CD4-positive, CD25-positive, alpha-beta regulatory T cell (primary cell): ENCODE results near the gene CRABP1. TPM values are rescaled to one million over a fixed set of nuclear protein-coding genes. Genes with fewer than 3 reads are reported as not detected.
"Not testable (repeated sequence)": the region's sequence is repeated elsewhere in the genome, so short reads cannot be mapped to it uniquely, and the experiment has no call there.

Source experiments
- ATAC-seq, 2 donors: fragments of 150-1000 bp; cut with Tn5 transposase; one replicate each; pipeline ENCODE4 v1.10.0; 2021; ENCODE audit warnings: low read depth in 2 of 2, moderate number of reproducible peaks in 2 of 2, moderate library complexity in 1 of 2
- DNase-seq, 3 donors: peaks; one replicate each; pipeline versions ENCODE4 v3.0.0 to v3.0.0-alpha.2; 2012 to 2022; ENCODE audit warnings: mixed read lengths in 1 of 3
- H3K27ac ChIP-seq: one replicate; pipeline ENCODE4 v1.7.0; 2013; ENCODE audit warnings: mild to moderate bottlenecking, low read length; ENCODE audit not compliant: insufficient read depth, poor library complexity, severe bottlenecking
- H3K27me3 ChIP-seq: one replicate; pipeline ENCODE4 v1.7.0; 2013; ENCODE audit warnings: low read length; ENCODE audit not compliant: control insufficient read depth, insufficient read depth
- H3K36me3 ChIP-seq: one replicate; pipeline ENCODE4 v1.7.0; 2013; ENCODE audit warnings: mild to moderate bottlenecking, low read length, moderate library complexity; ENCODE audit not compliant: control insufficient read depth, insufficient read depth
- H3K4me1 ChIP-seq: 2 replicates; pipeline ENCODE4 v1.7.0; 2013; ENCODE audit warnings: mild to moderate bottlenecking, low read length; ENCODE audit not compliant: insufficient read depth, control insufficient read depth, poor library complexity, severe bottlenecking
- H3K4me3 ChIP-seq: one replicate; pipeline ENCODE4 v1.7.0; 2013; ENCODE audit warnings: low read depth, mild to moderate bottlenecking, low read length, moderate library complexity
- H3K9me3 ChIP-seq, 2 experiments: 1 replicate in 1 of 2; 2 replicates in 1 of 2; pipeline ENCODE4 v1.7.0; 2013; ENCODE audit warnings: low read length in 2 of 2, mild to moderate bottlenecking in 1 of 2, moderate library complexity in 1 of 2; ENCODE audit not compliant: control insufficient read depth in 2 of 2
- H3K27ac Mint-ChIP-seq, 3 donors: one replicate each; pipeline ENCODE4 v1.8.0; 2020 to 2022; ENCODE audit warnings: mild to moderate bottlenecking in 3 of 3, mixed read lengths in 3 of 3, moderate library complexity in 2 of 3
- H3K27me3 Mint-ChIP-seq: one replicate; pipeline ENCODE4 v1.8.0; 2022; ENCODE audit warnings: mild to moderate bottlenecking, mixed read lengths
- H3K36me3 Mint-ChIP-seq: one replicate; pipeline ENCODE4 v1.8.0; 2020; ENCODE audit warnings: mixed read lengths
- H3K4me1 Mint-ChIP-seq, 4 donors: one replicate each; pipeline ENCODE4 v1.8.0; 2020 to 2022; ENCODE audit warnings: mixed read lengths in 4 of 4, mild to moderate bottlenecking in 1 of 4
- H3K4me3 Mint-ChIP-seq, 4 donors: one replicate each; pipeline ENCODE4 v1.8.0; 2020 to 2022; ENCODE audit warnings: mild to moderate bottlenecking in 4 of 4, mixed read lengths in 4 of 4, moderate library complexity in 3 of 4
- H3K9me3 Mint-ChIP-seq, 7 donors: one replicate each; pipeline ENCODE4 v1.8.0; 2020 to 2022; ENCODE audit warnings: mixed read lengths in 7 of 7, mild to moderate bottlenecking in 3 of 7, moderate library complexity in 2 of 7
- polyA plus RNA-seq, 4 donors: library from polyadenylated mRNA; unstranded; fragments of 300-500 nt; fragmentation: Illumina TruSeq; gene quantifications; one replicate each; pipeline ENCODE4 v1.2.3, GENCODE V29; 2021
- total RNA-seq: library from RNA; stranded (reverse); gene quantifications from one replicate; pipeline ENCODE4 v1.2.3, GENCODE V29; 2022

The CRABP1 gene
- total and polyA plus RNA-seq, 5 donors from 2014 or later, result not detected

GRCh38 chr15:78370013-78370412, 29.9 kb downstream of the CRABP1 start:
- Mint-ChIP-seq H3K27me3 (peaks cover 26% of the 10 kb centered on the region), H3K4me1 (peaks cover 0 to under 1% (median 0%) of the 10 kb centered on the region in 4 donors), H3K4me3 (no peak overlapping the region), H3K9me3 (no peaks in the 10 kb centered on the region), H3K36me3 (no peaks in the 10 kb centered on the region), H3K27ac (no peak overlapping the region)
- Histone ChIP-seq H3K27ac (no peak overlapping the region), H3K4me3 (no peak overlapping the region), H3K4me1 (no peaks in the 10 kb centered on the region), H3K36me3 (no peaks in the 10 kb centered on the region), H3K9me3 (no peaks in the 10 kb centered on the region), H3K27me3 (no peaks in the 10 kb centered on the region)
- no peak for ATAC-seq
- no peak for DNase-seq

- Mint-ChIP-seq H3K4me3 (no peak overlapping the region), H3K27ac (no peak overlapping the region), H3K9me3 (peaks cover 0 to 2% (median 0%) of the 10 kb centered on the region in 7 donors), H3K36me3 (no peaks in the 10 kb centered on the region), H3K27me3 (peaks cover 11% of the 10 kb centered on the region), H3K4me1 (peaks cover 0 to 3% (median 0%) of the 10 kb centered on the region in 4 donors)
- H3K4me1 ChIP-seq, result no peaks in the 10 kb centered on the region
- DNase-seq, result no peak
- no peaks in the 10 kb centered on the region for H3K9me3 ChIP-seq
- H3K36me3 ChIP-seq, result no peaks in the 10 kb centered on the region
- no peaks in the 10 kb centered on the region for H3K27me3 ChIP-seq
- ATAC-seq, result no peak
- no peak overlapping the region for H3K27ac ChIP-seq
- no peak overlapping the region for H3K4me3 ChIP-seq
These were observed 32.7 kb downstream of the CRABP1 start for GRCh38 chr15:78372880-78373279.

- no peak overlapping the region for H3K27ac Mint-ChIP-seq
- no peaks in the 10 kb centered on the region for H3K4me1 ChIP-seq
- no peak overlapping the region for H3K4me3 ChIP-seq
- no peaks in the 10 kb centered on the region for H3K36me3 Mint-ChIP-seq
- H3K9me3 Mint-ChIP-seq, result peaks cover 0 to 3% (median 0%) of the 10 kb centered on the region in 7 donors
- H3K36me3 ChIP-seq, result no peaks in the 10 kb centered on the region
- ATAC-seq (no peak), DNase-seq (peak in 1 of 3 donors; percentile 50)
- H3K4me1 Mint-ChIP-seq, result peaks cover 0 to 3% (median 0%) of the 10 kb centered on the region in 4 donors
- no peaks in the 10 kb centered on the region for H3K9me3 ChIP-seq
- H3K4me3 Mint-ChIP-seq, result no peak overlapping the region
- no peak overlapping the region for H3K27ac ChIP-seq
- peaks cover 8% of the 10 kb centered on the region for H3K27me3 Mint-ChIP-seq
- no peaks in the 10 kb centered on the region for H3K27me3 ChIP-seq
These were observed 34.6 kb downstream of the CRABP1 start for GRCh38 chr15:78374436-78375393.

- not testable (repeated sequence) for H3K4me1 ChIP-seq, H3K27ac Mint-ChIP-seq, H3K9me3 Mint-ChIP-seq, H3K4me1 Mint-ChIP-seq, H3K36me3 ChIP-seq, H3K9me3 ChIP-seq, H3K4me3 Mint-ChIP-seq, ATAC-seq, H3K4me3 ChIP-seq, H3K27me3 ChIP-seq, H3K36me3 Mint-ChIP-seq, H3K27ac ChIP-seq, DNase-seq
- H3K27me3 Mint-ChIP-seq, result peaks cover 26% of the 10 kb centered on the region
These were observed 40.0 kb downstream of the CRABP1 start for GRCh38 chr15:78380143-78380542.

GRCh38 chr15:78382114-78382880, 42.1 kb downstream of the CRABP1 start:
- peaks cover 2% of the 10 kb centered on the region for H3K27me3 ChIP-seq
- no peak for ATAC-seq
- H3K4me1 Mint-ChIP-seq, result no peaks in the 10 kb centered on the region
- no peaks in the 10 kb centered on the region for H3K9me3 ChIP-seq
- no peaks in the 10 kb centered on the region for H3K4me1 ChIP-seq
- peaks cover 26% of the 10 kb centered on the region for H3K27me3 Mint-ChIP-seq
- peaks cover 0 to 3% (median 0%) of the 10 kb centered on the region in 7 donors for H3K9me3 Mint-ChIP-seq
- no peak for DNase-seq
- no peak overlapping the region for H3K4me3 Mint-ChIP-seq
- no peak overlapping the region for H3K4me3 ChIP-seq
- H3K27ac ChIP-seq, result no peak overlapping the region
- H3K36me3 ChIP-seq, result no peaks in the 10 kb centered on the region
- H3K36me3 Mint-ChIP-seq, result no peaks in the 10 kb centered on the region
- H3K27ac Mint-ChIP-seq, result no peak overlapping the region

GRCh38 chr15:78384651-78385050, 44.5 kb downstream of the CRABP1 start:
- no peaks in the 10 kb centered on the region for H3K9me3 ChIP-seq
- no peak overlapping the region for H3K27ac ChIP-seq
- Mint-ChIP-seq H3K27me3 (peaks cover 19% of the 10 kb centered on the region), H3K36me3 (no peaks in the 10 kb centered on the region), H3K4me1 (no peaks in the 10 kb centered on the region), H3K9me3 (peaks cover 0 to 3% (median 0%) of the 10 kb centered on the region in 7 donors), H3K4me3 (no peak overlapping the region), H3K27ac (no peak overlapping the region)
- peaks cover 3% of the 10 kb centered on the region for H3K27me3 ChIP-seq
- no peak for DNase-seq
- no peaks in the 10 kb centered on the region for H3K36me3 ChIP-seq
- ATAC-seq, result no peak
- H3K4me3 ChIP-seq, result no peak overlapping the region
- H3K4me1 ChIP-seq, result no peaks in the 10 kb centered on the region

GRCh38 chr15:78387246-78388037, 47.3 kb downstream of the CRABP1 start:
- no peak overlapping the region for H3K27ac ChIP-seq
- H3K4me1 ChIP-seq, result no peaks in the 10 kb centered on the region
- H3K4me3 ChIP-seq, result no peak overlapping the region
- no peak overlapping the region for H3K4me3 Mint-ChIP-seq
- no peak for DNase-seq
- H3K27me3 Mint-ChIP-seq, result peaks cover 29% of the 10 kb centered on the region
- peaks cover 0 to 2% (median 0%) of the 10 kb centered on the region in 7 donors for H3K9me3 Mint-ChIP-seq
- no peak overlapping the region for H3K27ac Mint-ChIP-seq
- no peaks in the 10 kb centered on the region for H3K4me1 Mint-ChIP-seq
- no peak for ATAC-seq
- no peaks in the 10 kb centered on the region for H3K36me3 Mint-ChIP-seq
- no peaks in the 10 kb centered on the region for H3K9me3 ChIP-seq
- no peaks in the 10 kb centered on the region for H3K36me3 ChIP-seq
- H3K27me3 ChIP-seq, result peaks cover 3% of the 10 kb centered on the region
